HG03558 (cell line): Measurements from ENCODE around the gene PROS1.

Experiments used
- ATAC-seq: cut with Tn5 transposase; IDR thresholded peaks from one replicate; pipeline ENCODE4 v1.9.1; 2021; ENCODE audit warnings: moderate number of reproducible peaks; ENCODE audit not compliant: unreplicated experiment; ENCODE audit errors: extremely low read depth

PROS1 gene

DNA sequence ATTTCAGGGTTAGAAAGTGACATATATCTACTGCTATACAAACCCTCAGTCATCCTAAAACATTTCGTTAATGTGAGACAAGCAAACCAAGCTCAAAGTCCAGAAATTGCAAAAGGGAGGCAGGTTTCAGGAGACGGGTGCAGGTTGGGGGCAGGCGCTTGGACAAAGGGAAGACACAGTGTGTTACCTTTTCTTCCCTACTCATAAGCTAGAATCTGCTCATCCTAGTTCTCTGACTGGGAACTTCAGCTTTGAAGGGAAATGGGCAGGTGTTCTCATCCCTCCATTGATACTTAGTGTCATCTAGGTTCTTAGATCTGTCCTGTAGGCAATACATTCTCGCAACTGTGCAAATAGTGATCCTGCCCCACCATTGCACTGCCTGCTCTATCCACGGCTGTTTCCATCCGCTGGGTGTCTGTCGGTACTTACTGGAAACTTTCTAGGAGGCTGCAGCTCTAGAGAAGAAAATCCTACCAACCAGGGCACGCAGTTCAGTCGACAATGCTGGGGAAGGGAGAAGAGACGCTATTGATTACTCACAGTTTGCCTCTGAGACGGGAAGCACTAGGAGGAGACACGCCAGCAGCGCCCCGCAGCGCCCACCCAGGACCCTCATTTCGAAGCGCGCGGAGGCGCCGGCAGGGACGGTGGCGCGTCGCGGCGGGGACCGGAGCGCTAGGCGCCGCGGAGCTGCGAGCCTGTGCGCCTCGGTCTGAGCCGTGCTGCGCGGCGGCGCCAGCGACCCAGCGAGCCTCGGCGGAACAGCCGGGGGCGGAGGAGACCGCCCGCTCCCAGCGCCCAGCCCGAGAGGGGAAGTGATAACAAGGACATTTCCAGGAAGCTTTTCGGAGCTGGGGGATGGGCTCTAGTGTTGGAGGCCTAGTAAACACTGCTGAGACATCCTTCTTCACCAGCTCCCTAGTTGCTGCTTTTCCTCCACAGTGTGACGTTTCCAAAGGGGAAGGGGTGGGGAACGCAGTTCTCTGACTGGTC, at the start of gene PROS1:
Gene PROS1, minus strand, starts transcription at position 766 of the 996 bp plus-strand sequence. Its CDS starts 147 bp downstream, at position 619.
- peak; percentile 53 for ATAC-seq

DNA sequence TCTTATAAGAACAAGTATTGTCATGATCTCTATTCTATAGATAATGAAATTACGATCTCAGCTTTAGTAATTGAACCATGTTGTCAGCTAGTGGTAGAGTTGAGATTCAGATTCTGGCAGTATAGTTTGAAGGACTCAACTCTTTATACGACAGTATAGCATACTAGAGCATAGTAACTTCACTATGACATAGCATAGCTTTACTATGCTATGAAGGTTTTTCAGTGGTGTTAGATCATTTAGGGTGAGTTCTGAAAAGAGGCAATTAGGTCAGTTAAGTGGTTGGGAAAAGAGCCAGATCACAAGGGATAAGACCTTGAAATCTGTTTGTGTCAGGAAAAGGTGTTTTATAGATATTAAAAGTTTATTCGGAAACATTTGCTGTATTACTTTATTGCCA, 46.6 kb upstream of the PROS1 start:
- ATAC-seq = no peak

DNA sequence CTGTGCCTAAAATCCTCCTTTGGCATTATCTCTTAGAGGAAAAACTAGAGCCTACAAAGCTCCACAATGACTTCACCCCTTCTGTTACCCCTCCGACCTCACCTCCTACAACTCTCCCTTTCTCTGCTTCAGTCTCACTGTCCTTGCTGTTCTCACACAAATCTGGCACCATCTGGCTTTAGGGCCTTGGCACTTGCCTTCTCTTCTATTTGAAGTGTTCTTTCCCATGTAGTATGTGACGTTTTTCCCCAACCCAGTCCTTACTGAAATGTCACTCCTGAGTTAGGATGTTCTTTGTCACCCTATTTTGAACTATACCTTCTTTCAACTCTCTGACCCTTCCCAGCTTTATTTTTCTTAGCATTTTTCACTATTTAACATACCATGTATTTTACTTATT, 46.0 kb upstream of the PROS1 start:
- no peak for ATAC-seq

DNA sequence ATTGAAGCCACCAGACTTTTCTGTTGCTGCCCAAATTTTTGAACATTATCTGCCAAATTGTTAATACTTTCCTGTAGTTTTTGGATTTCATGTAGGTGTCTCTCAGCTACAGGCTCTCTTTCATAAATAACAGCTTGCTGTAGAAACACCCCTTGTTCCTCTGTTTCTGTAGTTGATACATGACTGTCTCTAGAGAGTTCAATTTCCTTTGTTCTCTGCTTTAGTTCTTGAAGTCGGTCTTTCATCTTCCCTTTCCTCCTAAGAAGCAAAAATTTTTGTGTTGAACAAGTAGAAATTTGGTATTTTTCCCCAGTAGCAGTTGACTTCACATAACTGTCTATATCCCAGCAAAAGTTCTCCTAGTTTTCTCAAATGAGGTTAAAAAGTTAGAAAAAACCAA, 41.3 kb upstream of the PROS1 start:
- ATAC-seq = no peak

DNA sequence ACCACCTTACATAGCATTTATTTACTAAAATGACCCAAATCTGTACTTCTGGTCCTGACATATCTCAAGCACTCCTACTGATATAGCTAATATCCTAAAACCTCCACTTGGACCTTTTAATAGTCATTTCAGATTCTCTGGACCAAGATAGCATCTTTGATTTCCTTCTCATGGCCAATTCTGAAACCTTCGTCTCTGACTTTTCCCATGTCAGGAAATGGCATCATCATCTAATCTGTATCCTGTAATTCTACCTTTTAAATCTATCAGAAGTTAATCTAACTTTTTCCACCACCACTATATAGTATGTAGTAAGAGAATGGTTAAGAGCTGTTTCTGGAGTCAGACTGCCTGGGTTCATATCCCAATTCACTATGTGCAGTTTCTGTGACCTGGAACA, 38.5 kb upstream of the PROS1 start:
- ATAC-seq = no peak

DNA sequence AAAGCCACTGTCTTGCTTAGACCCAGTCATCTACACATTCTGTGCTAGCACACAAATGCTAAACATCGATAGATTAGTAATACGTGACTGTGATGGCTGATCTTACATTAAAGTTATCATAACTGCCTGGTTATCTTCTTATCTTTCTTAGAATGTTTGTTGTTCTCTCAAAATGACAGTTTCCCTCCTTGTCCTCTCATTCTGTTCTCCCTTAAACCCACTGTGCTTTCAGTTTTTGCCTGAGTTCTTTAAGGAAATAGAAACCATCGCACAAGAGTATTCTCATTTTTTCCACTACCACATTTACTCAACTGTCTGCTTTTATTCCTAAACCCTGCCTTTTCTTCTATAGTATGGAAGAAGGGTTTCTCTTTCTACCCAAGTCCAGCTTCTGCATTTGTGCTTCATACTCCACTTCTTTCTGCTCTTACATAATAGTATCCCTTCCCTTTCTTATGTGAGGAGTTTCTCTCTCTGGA, 37.6 kb upstream of the PROS1 start:
- ATAC-seq = no peak

DNA sequence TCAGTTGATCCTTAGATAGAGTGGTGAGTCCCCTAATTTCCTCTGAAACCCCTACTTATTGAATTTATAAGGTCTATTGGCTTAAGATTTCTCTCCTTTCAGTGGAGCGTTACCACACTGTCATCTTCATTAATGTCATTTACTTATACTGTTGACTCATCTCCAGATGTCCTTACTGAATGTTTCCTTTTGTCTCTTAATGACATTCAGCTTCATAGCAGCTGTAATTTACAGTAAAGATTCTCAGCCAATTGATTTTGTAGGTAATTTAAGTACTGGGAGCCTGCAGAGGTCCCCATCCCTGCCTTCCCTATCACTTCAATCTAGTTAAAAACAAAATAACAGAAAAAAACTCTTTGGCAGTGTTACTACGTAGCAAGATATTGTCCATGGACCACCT, 35.9 kb upstream of the PROS1 start:
- no peak for ATAC-seq

DNA sequence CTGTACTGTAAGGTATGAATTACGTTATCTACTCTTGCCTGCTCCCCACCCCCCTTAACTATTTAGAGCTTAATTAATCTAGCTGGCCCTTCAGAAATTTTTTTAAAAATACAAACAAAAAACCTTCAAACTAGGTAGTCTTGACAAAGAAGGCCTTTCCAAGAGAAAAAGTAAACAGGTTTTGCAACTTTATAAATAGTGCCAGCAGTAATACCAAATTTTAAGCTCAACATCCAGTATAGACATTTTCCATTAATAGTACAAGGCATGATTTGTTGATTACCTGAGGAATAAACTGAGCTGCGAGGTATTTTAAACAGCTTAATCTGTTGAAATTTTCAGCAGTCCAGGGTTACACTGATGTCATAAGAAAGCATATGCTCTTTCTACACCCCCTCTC, 34.6 kb upstream of the PROS1 start:
- no peak for ATAC-seq

DNA sequence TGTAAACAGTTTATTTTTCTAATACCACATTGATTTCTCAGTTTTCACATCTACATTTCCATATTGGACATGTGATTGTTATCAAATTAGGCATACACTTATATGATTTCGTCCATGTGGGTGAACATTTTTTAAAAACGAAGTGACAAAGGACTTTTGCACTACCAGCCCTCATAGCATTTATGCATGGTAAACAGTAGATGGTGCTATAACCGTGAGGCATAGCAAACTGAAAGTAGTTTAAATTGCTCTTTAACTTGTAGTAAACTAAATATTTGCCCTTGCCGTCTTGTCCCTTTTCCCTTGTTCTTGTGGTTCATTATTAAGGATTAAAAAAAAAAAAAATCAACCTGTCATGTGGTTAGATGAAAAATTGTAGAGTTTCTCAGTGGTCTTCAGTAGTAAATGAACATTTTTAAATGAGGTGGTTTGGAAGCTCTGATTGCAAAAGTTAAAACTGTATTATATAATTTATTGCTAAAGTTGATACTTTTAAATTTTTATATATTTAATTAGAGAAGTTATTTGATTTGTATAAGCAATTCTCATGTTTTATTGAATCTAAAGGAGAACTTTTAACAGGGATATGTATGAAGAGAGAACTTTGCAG, 30.7 kb upstream of the PROS1 start:
- ATAC-seq = peak; percentile 84

DNA sequence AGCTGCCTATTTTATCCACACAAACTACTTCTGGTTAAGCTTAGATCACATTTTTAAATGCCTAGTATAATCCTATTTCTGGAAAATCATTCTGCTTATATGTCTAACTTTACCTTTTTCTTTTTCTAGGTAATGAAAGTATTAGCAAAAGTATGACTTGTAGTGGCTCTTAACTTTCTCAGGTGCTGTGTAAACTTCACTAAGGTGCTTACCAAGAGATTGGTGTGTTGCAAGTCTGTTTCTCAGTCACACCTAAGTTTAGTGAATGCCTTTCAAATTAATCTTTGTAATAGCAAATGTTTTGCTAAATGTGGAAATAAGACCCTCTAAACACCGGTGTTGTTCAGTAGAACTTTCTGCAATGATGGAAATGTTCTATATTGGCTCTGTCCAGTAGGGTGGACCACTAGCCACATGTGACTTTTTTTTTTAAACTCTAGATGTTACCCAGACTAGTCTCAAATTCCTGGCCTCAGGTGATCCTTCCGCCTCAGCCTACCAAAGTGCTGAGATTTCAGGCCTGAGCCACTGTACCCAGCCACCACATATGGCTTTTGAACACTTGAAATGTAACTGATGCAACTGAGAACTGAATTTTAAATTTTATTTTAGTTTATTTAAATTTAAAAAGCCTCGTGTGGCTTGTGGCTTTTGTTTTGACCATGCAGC, 28.3 kb upstream of the PROS1 start:
- ATAC-seq = no peak

DNA sequence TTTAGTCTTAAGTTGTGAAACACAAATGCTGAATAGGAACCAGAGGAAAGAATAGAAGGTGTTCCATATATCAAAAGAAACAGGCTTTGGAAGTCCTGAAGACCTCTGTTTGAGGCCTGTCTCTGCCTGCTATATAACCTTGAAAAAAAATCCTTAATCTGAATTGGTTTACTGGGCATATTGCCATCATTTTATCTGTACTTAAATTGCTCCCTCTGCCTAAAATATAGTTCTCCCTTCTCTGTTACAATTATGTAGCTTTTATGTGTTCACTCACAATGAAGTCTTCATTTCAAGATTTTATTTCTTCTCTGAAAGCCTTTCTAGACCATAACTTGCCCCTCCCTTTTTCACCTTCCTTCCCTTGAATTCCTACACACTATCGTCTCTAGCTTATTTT, 27.5 kb upstream of the PROS1 start:
- ATAC-seq = no peak

DNA sequence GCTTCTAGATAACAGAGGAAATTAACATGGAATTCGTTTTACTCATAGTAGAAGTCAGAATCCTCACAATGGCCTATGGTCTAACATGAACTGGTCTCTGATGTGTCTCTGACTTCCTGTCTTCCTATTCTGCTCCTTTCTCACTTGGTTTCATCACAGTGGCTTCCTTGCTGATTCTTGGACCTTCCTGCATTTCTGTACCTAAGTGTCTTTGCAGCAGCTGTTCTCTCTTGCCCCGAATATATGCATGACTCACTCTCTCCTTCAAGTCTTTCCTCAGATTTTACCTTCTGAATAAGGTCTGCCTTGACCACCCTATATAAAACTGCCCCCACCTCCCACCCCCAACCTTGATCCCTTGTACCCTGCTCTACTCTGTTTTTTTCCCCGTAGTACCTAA, 20.4 kb upstream of the PROS1 start:
- ATAC-seq = no peak

DNA sequence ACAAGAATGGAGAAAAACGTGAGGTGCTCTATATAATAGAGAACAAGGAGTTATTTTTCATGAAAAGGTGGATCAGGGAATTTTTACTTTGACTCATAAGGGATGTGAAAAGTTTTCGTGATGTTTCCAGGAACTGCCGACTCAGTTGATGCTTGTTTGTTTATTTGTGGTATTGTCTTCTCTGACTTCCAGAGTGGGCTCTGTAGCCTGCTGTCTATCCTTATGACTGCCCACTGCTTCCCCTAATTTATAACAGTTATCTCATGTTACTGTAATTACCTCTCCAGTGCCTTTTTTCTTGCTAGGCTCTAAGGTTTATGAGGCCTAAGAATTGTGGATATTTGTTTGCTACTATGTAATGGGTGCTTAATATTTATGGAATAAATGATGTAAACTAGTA, 18.5 kb upstream of the PROS1 start:
- no peak for ATAC-seq

DNA sequence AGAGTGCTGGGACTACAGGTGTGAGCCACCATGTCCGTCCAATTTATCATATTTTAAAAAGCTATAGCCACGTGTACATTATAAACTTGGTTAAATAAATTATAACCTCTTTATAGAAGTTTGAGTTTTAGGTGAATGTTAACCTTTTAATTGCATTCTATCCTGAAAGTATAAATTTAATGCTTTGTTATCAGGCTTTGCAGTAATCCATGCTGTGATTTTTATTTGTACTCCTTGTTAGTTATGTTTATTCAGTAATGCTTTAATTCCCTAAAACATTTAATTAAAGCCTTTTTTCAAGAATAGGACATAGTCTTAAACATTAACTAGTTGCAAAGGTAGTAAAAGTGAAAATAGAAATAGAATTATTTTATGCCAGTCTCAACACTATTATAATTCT, 17.9 kb upstream of the PROS1 start:
- ATAC-seq = no peak

DNA sequence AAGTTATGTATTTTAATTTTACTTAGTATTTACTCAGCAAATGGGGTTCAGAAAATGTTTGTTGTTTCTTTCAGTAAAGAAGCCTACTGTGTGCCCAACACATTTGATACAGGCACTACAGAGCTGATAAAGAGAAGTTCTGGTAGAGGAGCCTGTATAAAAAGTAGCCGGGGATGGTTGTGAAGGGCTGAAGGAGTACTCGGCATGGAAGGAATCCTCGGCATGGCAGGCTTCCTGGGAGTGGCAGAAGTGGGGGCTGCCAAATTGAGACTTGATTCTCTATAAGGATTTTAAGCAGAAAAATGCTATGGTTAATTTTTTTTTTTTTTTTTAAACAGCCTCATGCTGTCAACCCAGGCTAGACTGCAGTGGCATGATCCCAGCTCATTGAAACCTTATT, 15.5 kb upstream of the PROS1 start:
- no peak for ATAC-seq

DNA sequence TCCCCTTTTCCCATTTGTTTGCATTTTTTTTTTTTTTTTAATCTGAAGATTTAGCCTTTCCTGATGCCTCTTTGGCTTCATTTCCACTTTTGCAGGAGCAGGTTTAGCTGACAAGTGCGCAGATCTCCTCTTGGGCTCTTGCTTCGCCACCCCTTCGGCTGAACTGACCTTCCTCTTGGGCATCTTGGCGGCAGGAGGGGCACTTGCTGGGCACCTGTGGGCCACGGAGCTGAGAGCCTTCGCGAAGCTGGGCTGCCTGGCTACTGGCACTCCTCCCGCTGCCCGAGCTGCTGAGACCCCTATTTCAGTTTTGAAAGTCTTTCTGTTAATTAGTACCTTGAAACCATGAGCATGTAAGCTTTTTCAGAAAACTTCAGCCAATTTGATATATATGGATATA, 15.1 kb upstream of the PROS1 start:
- no peak for ATAC-seq

DNA sequence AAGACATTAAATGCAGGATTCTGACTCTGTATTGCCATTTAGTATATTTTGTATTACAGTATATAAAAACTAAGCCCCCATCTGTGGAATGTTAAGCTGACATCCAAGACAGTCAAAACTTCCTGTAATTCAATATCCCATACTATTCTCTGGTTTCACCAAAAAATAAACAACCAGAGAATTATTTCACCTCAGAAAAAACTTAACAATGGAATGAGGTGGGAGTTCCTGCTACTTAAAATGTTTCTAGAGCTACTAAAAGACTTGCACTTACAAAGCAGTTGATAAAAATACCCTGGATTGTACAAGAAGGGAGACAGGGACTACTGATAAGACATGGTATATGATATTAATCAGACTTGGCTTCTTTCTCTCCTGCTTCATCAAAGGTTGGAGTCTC, 14.6 kb upstream of the PROS1 start:
- no peak for ATAC-seq

DNA sequence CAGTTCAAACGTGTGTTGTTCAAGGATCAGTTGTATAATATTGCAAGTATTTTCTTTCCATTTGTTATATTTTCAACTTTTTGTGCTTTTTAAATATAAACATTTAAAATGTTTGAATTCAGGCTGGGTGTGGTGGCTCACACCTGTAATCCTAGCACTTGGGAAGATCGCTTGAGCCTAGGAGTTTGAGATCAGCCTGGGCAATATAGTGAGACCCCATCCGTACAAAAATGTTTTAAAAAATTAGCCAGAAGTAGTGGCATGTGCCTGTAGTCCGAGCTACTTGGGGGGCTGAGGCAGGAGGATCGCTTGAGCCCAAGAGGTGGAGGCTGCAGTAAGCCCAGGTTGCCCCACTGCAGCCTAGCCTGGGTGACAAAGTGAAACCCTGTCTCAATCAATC, 10.9 kb upstream of the PROS1 start:
- ATAC-seq = no peak

DNA sequence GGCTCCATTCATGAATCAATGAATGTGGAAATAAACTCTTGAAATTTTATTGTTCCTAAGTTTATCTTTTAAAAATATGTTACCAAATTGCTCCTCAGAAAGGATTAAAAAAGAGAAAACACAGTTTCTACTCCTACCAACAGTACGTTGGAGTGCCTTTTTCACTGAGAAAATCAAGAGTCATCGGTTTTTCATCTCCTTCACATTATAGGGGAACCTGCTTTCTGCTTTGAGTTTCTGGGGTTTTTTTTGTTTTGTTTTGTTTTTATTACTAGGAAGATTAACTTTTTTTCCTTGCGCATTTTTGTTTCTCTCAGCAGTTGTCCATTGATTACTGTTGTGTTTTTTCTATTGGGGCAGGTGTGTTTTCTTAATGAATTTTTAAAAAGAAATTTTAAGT, 9.7 kb upstream of the PROS1 start:
- no peak for ATAC-seq

DNA sequence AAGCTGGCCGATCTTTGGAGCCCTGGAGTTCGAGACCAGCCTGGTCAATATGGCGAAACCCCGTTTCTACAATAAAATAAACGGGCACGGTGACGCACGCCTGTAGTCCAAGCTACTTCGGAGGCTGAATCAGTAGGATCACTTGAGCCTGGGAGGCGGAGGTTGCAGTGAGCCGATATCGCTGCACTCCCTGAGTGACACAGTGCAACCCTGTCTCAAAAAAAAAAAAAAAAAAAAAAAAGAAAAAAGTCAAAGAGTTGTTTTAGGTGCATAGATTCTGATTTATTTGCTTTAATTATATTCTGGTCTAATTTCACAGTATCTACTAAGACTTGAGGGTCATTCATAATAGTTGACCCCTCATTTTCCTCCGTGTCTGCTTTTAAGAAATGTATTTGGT, 8.0 kb upstream of the PROS1 start:
- no peak for ATAC-seq
